Tibial nerve (tissue), 3 donors: Measurements from ENCODE around the gene SCUBE3.

ENCODE experiments used
- POLR2A ChIP-seq, 2 donors: fragments of 450-650 bp; IDR thresholded peaks; one replicate each; pipeline ENCODE4 v1.6.1; 2017; ENCODE audit warnings: antibody characterized with exemption in 2 of 2, mild to moderate bottlenecking in 2 of 2, moderate library complexity in 2 of 2
- TF ChIP-seq, protein P1 (sequence below), 5 experiments: fragments of 200-600 bp in 3 of 5; fragments of 450-650 bp in 2 of 5; sonication (generic) in 3 of 5; IDR thresholded peaks; one replicate each; pipeline ENCODE4 v1.5.1; 2016 to 2019; ENCODE audit warnings: antibody characterized with exemption in 5 of 5, mild to moderate bottlenecking in 3 of 5, moderate library complexity in 2 of 5

DNA sequence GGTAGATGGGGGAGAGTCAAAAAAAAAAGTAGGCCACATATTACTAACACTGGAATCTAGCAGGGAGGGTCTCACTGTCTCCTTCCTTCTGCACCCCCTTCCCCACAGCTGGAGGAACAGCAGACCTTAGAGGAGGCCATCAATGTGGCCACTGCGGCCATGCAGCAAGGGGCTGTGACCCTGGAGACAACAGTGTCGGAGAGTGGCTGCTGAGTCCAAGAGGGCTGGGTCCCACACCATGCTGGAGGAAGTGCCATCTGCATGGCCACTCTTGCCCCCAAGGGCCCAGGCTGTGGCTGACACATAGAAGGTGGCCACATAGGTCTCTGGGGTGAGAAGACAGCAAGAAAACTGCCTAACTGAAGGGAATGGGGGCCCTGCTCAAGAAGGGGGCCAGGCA is 81.3 kb downstream of the SCUBE3 start:
- TF ChIP-seq, protein P1, sequence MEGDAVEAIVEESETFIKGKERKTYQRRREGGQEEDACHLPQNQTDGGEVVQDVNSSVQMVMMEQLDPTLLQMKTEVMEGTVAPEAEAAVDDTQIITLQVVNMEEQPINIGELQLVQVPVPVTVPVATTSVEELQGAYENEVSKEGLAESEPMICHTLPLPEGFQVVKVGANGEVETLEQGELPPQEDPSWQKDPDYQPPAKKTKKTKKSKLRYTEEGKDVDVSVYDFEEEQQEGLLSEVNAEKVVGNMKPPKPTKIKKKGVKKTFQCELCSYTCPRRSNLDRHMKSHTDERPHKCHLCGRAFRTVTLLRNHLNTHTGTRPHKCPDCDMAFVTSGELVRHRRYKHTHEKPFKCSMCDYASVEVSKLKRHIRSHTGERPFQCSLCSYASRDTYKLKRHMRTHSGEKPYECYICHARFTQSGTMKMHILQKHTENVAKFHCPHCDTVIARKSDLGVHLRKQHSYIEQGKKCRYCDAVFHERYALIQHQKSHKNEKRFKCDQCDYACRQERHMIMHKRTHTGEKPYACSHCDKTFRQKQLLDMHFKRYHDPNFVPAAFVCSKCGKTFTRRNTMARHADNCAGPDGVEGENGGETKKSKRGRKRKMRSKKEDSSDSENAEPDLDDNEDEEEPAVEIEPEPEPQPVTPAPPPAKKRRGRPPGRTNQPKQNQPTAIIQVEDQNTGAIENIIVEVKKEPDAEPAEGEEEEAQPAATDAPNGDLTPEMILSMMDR (IDR thresholded peaks at IDR 0.05) = no peak
- TF ChIP-seq POLR2A (IDR thresholded peaks at IDR 0.05) = no peak
